Breast epithelium (tissue), 4 donors: ENCODE results near the gene LST1. TPM values are rescaled to one million over a fixed set of nuclear protein-coding genes. Genes with fewer than 3 reads are reported as not detected.
A peak's percentile ranks its signal among the peaks of the same experiment; 100 is the strongest.

Experiments
- DNase-seq, 2 donors: peaks; one replicate each; pipeline ENCODE4 v3.0.0-alpha.2; 2019; ENCODE audit warnings: low spot score in 2 of 2
- H3K27ac ChIP-seq, 2 donors: fragments of 200-600 bp; sonication (generic) in 1 of 2; one replicate each; pipeline ENCODE4 v1.5.1; 2016 to 2019; ENCODE audit warnings: mild to moderate bottlenecking in 1 of 2
- H3K27me3 ChIP-seq, 2 donors: fragments of 200-600 bp; sonication (generic) in 1 of 2; one replicate each; pipeline versions ENCODE4 v1.5.1 to v1.6.0; 2017 to 2019; ENCODE audit warnings: control low read depth in 1 of 2, mild to moderate bottlenecking in 1 of 2
- H3K36me3 ChIP-seq: fragments of 200-600 bp; one replicate; pipeline ENCODE4 v1.5.1; 2019
- H3K4me1 ChIP-seq, 2 donors: fragments of 200-600 bp; sonication (generic); one replicate each; pipeline ENCODE4 v1.5.1; 2016 to 2019; ENCODE audit warnings: control low read depth in 1 of 2
- H3K4me3 ChIP-seq, 3 donors: fragments of 200-600 bp; sonication (generic); 1 replicate in 2 of 3; 2 replicates in 1 of 3; pipeline ENCODE4 v1.5.1; 2016 to 2019; ENCODE audit warnings: mild to moderate bottlenecking in 3 of 3, moderate library complexity in 2 of 3
- H3K9me3 ChIP-seq, 2 donors: fragments of 200-600 bp; sonication (generic) in 1 of 2; one replicate each; pipeline ENCODE4 v1.5.1; 2016 to 2019; ENCODE audit warnings: control low read depth in 1 of 2
- CTCF ChIP-seq, 3 donors: fragments of 450-650 bp; IDR thresholded peaks; one replicate each; pipeline ENCODE4 v1.5.1; 2016 to 2017; ENCODE audit warnings: antibody characterized with exemption in 3 of 3, mild to moderate bottlenecking in 3 of 3, moderate library complexity in 3 of 3
- POLR2A ChIP-seq: fragments of 450-650 bp; IDR thresholded peaks from one replicate; pipeline ENCODE4 v1.6.1; 2016; ENCODE audit warnings: antibody characterized with exemption, mild to moderate bottlenecking, moderate library complexity
- POLR2AphosphoS5 ChIP-seq, 3 donors: sonication (generic); formaldehyde crosslinking; IDR thresholded peaks; one replicate each; pipeline ENCODE4 v1.6.1; 2017; ENCODE audit warnings: antibody characterized with exemption in 3 of 3
- intact Hi-C: fragments of 100-400 bp; cut with DNase I; formaldehyde crosslinking; loops from one replicate; pipeline ENCODE4 v1.15.1; 2023; ENCODE audit warnings: low total_unique reads
- total RNA-seq, 3 donors: library from RNA; depleted of rRNA; stranded (reverse); fragments of >200 nt; gene quantifications; one replicate each; pipeline ENCODE4 v1.1.0, GENCODE V29; 2016

The LST1 gene
- total RNA-seq, 3 donors from 2014 or later, result 8.8 to 10.7 (median 9.8) TPM

DNA sequence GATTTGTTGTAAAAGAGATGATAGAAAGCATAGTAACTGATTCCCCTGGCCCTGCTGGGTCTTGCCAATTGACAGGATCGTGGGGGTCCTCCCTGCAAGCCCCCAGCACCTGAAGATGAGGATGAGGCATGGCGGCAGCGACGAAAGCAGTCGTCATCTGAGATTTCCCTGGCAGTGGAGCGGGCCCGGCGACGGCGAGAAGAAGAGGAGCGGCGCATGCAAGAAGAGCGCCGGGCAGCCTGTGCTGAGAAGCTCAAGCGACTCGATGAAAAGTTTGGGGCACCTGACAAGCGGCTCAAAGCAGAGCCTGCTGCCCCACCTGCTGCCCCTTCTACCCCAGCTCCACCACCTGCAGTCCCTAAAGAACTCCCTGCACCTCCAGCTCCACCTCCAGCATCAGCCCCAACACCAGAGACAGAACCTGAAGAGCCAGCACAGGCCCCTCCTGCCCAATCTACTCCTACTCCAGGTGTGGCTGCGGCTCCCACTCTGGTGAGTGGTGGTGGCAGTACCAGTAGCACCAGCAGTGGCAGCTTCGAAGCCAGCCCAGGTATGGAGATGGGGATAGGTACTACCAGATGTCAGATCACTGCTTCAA is 41.7 kb downstream of the LST1 start:
- intact Hi-C loops, result no loop called here
- H3K4me1 ChIP-seq, result peaks cover 0 to 4% of the 10 kb centered on the region in 2 donors

DNA sequence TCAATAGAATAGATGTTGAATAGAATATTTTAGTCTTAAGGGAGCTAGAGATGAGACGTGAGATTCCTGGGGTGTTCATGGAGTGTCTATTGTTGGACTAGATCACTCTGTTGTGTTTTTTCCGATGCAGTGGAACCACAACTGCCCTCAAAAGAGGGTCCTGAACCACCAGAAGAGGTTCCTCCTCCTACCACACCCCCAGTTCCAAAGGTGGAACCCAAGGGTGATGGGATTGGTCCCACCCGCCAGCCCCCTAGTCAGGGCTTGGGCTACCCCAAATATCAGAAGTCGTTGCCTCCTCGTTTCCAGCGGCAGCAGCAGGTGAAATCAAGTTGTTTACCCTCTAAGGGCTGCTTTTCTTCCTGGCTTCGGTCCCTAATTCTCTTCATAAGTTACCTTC is 42.9 kb downstream of the LST1 start:
- DNase-seq, result no peak
- H3K36me3 ChIP-seq, result peaks cover 38% of the 10 kb centered on the region
- no peaks in the 10 kb centered on the region for H3K4me1 ChIP-seq

More for the DNA sequence above, 41.7 kb downstream of the LST1 start:
- H3K27ac ChIP-seq, result no peak overlapping the region
- no peaks in the 10 kb centered on the region for H3K9me3 ChIP-seq
- peaks cover 38% of the 10 kb centered on the region for H3K36me3 ChIP-seq
- H3K4me3 ChIP-seq, result no peak overlapping the region
- no peak for TF ChIP-seq POLR2A
- TF ChIP-seq POLR2AphosphoS5 (IDR thresholded peaks at IDR 0.05), result no peak
- TF ChIP-seq CTCF (IDR thresholded peaks at IDR 0.05), result no peak
- DNase-seq, result no peak
- no peaks in the 10 kb centered on the region for H3K27me3 ChIP-seq

DNA sequence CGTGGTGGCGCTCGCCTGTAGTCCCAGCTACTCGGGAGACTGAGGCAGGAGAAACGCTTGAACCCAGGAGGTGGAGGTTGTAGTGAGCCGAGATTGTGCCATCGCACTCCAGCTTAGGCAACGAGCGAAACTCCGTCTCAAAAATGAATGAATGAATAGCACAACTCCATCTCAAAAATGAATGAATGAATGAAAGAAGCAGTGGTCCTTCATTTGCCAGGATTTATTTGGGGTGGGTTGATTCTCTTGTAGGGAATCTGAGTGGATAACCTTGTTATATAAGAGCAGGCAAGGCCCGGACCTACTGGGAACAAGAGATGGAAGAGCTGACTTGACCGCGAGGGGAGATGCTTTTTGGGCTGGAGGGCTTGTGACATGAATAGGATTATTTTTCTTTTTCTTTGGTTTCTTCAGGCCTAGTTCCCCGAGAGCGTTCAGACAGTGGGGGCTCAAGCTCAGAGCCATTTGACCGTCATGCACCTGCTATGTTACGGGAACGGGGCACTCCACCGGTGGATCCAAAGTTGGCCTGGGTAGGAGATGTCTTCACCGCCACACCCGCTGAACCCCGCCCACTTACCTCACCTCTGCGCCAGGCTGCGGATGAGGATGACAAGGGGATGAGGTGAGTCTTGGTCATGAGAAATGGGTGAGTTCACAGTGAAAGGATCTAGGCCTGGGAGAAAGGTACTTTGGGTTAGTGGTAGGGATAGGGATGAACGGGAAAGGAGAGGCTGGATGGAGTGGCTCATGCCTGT is 44.3 kb downstream of the LST1 start:
- Histone ChIP-seq H3K4me1 (no peaks in the 10 kb centered on the region), H3K27ac (no peak overlapping the region), H3K9me3 (no peaks in the 10 kb centered on the region), H3K36me3 (peaks cover 28% of the 10 kb centered on the region), H3K4me3 (no peak overlapping the region), H3K27me3 (no peaks in the 10 kb centered on the region)
- TF ChIP-seq POLR2A, result no peak
- no peak for TF ChIP-seq CTCF (IDR thresholded peaks at IDR 0.05)
- no peak for TF ChIP-seq POLR2AphosphoS5 (IDR thresholded peaks at IDR 0.05)
- no peak for DNase-seq
- intact Hi-C loops, result no loop called here

More for the DNA sequence above, 42.9 kb downstream of the LST1 start:
- no peak for TF ChIP-seq POLR2AphosphoS5 (IDR thresholded peaks at IDR 0.05)
- no peak for TF ChIP-seq CTCF (IDR thresholded peaks at IDR 0.05)
- TF ChIP-seq POLR2A, result no peak
- Histone ChIP-seq H3K9me3 (no peaks in the 10 kb centered on the region), H3K4me3 (no peak overlapping the region), H3K27me3 (no peaks in the 10 kb centered on the region), H3K27ac (no peak overlapping the region)
- intact Hi-C loops, result no loop called here

- DNase-seq, result no peak
- H3K4me3 ChIP-seq, result no peak overlapping the region
- H3K4me1 ChIP-seq, result no peaks in the 10 kb centered on the region
- intact Hi-C loops, result no loop called here
- TF ChIP-seq POLR2A (no peak), POLR2AphosphoS5 (IDR thresholded peaks at IDR 0.05) (no peak), CTCF (IDR thresholded peaks at IDR 0.05) (no peak)
- no peaks in the 10 kb centered on the region for H3K27me3 ChIP-seq
- H3K27ac ChIP-seq, result no peak overlapping the region
- H3K36me3 ChIP-seq, result peaks cover 25% of the 10 kb centered on the region
- H3K9me3 ChIP-seq, result no peaks in the 10 kb centered on the region
Measured at GRCh38 chr6:31631209-31631608, 45.1 kb downstream of the LST1 start.

- intact Hi-C loops, result no loop called here
- Histone ChIP-seq H3K9me3 (no peaks in the 10 kb centered on the region), H3K36me3 (peaks cover 28% of the 10 kb centered on the region), H3K27me3 (no peaks in the 10 kb centered on the region), H3K4me3 (no peak overlapping the region), H3K4me1 (no peaks in the 10 kb centered on the region), H3K27ac (peak overlapping the region in 1 of 2 donors; percentile 55)
- TF ChIP-seq POLR2A (no peak), CTCF (IDR thresholded peaks at IDR 0.05) (no peak), POLR2AphosphoS5 (IDR thresholded peaks at IDR 0.05) (no peak)
- DNase-seq, result no peak
Measured at GRCh38 chr6:31631681-31632278, 45.7 kb downstream of the LST1 start.
